Kidney glomerular epithelial cell (primary cell): Measurements from ENCODE around the gene ITPR2.
"Not testable (repeated sequence)": the region's sequence is repeated elsewhere in the genome, so short reads cannot be mapped to it uniquely, and the experiment has no call there.

Experiments
- DNase-seq: peaks from one replicate; lab custom pipeline; 2025; lab: John Stamatoyannopoulos, UW

The ITPR2 gene

GRCh38 chr12:26338586-26339572 lies 494.1 kb downstream of the ITPR2 start:
- DNase-seq = peak; percentile 67

GRCh38 chr12:26335651-26336050 lies 497.3 kb downstream of the ITPR2 start:
- no peak for DNase-seq

GRCh38 chr12:26334621-26335124 lies 498.3 kb downstream of the ITPR2 start:
- DNase-seq = no peak

GRCh38 chr12:26331960-26332359 lies 501.0 kb downstream of the ITPR2 start:
- no peak for DNase-seq

- no peak for DNase-seq
Measured at GRCh38 chr12:26331136-26331535, 501.9 kb downstream of the ITPR2 start.

GRCh38 chr12:26327975-26328644 lies 504.9 kb downstream of the ITPR2 start:
- DNase-seq = no peak

GRCh38 chr12:26323673-26324072 lies 509.3 kb downstream of the ITPR2 start:
- DNase-seq = no peak

- peak; percentile 85 for DNase-seq
Measured at GRCh38 chr12:26319511-26319910, 513.5 kb downstream of the ITPR2 start.

- peak; percentile 84 for DNase-seq
Measured at GRCh38 chr12:26318661-26319068, 514.3 kb downstream of the ITPR2 start.

- peak; percentile 86 for DNase-seq
Measured at GRCh38 chr12:26317942-26318575, 514.9 kb downstream of the ITPR2 start.

GRCh38 chr12:26314103-26314502 lies 518.9 kb downstream of the ITPR2 start:
- DNase-seq = not testable (repeated sequence)

- DNase-seq = not testable (repeated sequence)
Measured at GRCh38 chr12:26310489-26310888, 522.5 kb downstream of the ITPR2 start.

GRCh38 chr12:26309634-26310033 lies 523.4 kb downstream of the ITPR2 start:
- DNase-seq = no peak

GRCh38 chr12:26304273-26304672 lies 528.7 kb downstream of the ITPR2 start:
- DNase-seq = no peak

GRCh38 chr12:26303418-26303817 lies 529.6 kb downstream of the ITPR2 start:
- no peak for DNase-seq

GRCh38 chr12:26302776-26303175 lies 530.2 kb downstream of the ITPR2 start:
- no peak for DNase-seq

GRCh38 chr12:26299751-26300150 lies 533.2 kb downstream of the ITPR2 start:
- no peak for DNase-seq

GRCh38 chr12:26298785-26299621 lies 534.0 kb downstream of the ITPR2 start:
- peak; percentile 72 for DNase-seq

GRCh38 chr12:26297396-26298070 lies 535.5 kb downstream of the ITPR2 start:
- no peak for DNase-seq

- DNase-seq = no peak
Measured at GRCh38 chr12:26295001-26295400, 538.0 kb downstream of the ITPR2 start.

GRCh38 chr12:26293612-26294011 lies 539.4 kb downstream of the ITPR2 start:
- DNase-seq = peak; percentile 39
